NCI-H2171 (cell line): ENCODE results near the gene PPFIBP1.

Source experiments
- DNase-seq: peaks from one replicate; lab custom pipeline; 2025; lab: John Stamatoyannopoulos, UW

PPFIBP1 gene

GRCh38 chr12:27667540-27667939 is 143.5 kb downstream of the PPFIBP1 start:
- no peak for DNase-seq

- no peak for DNase-seq
Observed at GRCh38 chr12:27672051-27672450, 148.0 kb downstream of the PPFIBP1 start.

- DNase-seq = no peak
Observed at GRCh38 chr12:27672643-27673042, 148.6 kb downstream of the PPFIBP1 start.

- no peak for DNase-seq
Observed at GRCh38 chr12:27673101-27673718, 149.2 kb downstream of the PPFIBP1 start.

GRCh38 chr12:27674989-27675388 is 151.0 kb downstream of the PPFIBP1 start:
- no peak for DNase-seq

GRCh38 chr12:27680619-27681018 is 156.6 kb downstream of the PPFIBP1 start:
- DNase-seq = no peak

- no peak for DNase-seq
Observed at GRCh38 chr12:27682534-27682933, 158.5 kb downstream of the PPFIBP1 start.

- DNase-seq = no peak
Observed at GRCh38 chr12:27685274-27685673, 161.3 kb downstream of the PPFIBP1 start.

- DNase-seq = no peak
Observed at GRCh38 chr12:27686147-27686546, 162.1 kb downstream of the PPFIBP1 start.

- DNase-seq = no peak
Observed at GRCh38 chr12:27688671-27689070, 164.7 kb downstream of the PPFIBP1 start.

- DNase-seq = no peak
Observed at GRCh38 chr12:27689558-27690180, 165.7 kb downstream of the PPFIBP1 start.

GRCh38 chr12:27693403-27693802 is 169.4 kb downstream of the PPFIBP1 start:
- no peak for DNase-seq

- DNase-seq = no peak
Observed at GRCh38 chr12:27695556-27696292, 171.7 kb downstream of the PPFIBP1 start.

GRCh38 chr12:27696293-27696652 is 172.3 kb downstream of the PPFIBP1 start, which contains the start of gene REP15:
Gene REP15, plus strand, starts transcription at chr12:27696447. Its CDS starts 116 bp downstream, at chr12:27696563.
- DNase-seq = no peak

GRCh38 chr12:27696864-27697564 is 173.0 kb downstream of the PPFIBP1 start:
- no peak for DNase-seq

- peak; percentile 98 for DNase-seq
Observed at GRCh38 chr12:27703720-27704452, 179.9 kb downstream of the PPFIBP1 start.

- DNase-seq = no peak
Observed at GRCh38 chr12:27705263-27705662, 181.3 kb downstream of the PPFIBP1 start.

- no peak for DNase-seq
Observed at GRCh38 chr12:27707216-27707615, 183.2 kb downstream of the PPFIBP1 start.

GRCh38 chr12:27709212-27709931 is 185.4 kb downstream of the PPFIBP1 start:
- DNase-seq = no peak

- peak; percentile 93 for DNase-seq
Observed at GRCh38 chr12:27709932-27710591, 186.1 kb downstream of the PPFIBP1 start.
